ENCODE results near the gene TECPR2.

DNA sequence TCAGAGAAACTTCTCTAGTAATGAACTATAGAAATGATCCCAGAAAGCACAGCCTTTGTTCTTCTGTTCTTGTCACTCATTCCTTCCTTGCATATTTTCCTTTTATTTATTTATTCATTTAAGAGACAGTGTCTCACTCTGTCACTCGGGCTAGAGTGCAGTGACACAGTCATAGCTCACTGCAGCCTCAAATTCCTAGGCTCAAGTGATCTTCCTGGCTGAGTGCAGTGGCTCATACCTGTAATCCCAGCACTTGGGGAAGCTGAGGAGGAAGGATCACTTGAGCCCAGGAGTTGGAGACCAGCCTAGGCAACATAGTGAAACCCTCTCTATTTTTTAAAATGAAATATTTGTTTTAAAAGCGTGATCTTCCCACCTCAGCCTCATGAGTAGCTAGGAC lies 11.5 kb downstream of the TECPR2 start:
- TF ChIP-seq ELF1 (IDR thresholded peaks at IDR 0.05; ENCODE audit: borderline replicate concordance, low read depth) = no peak
- no peak for TF ChIP-seq CTCF (IDR thresholded peaks at IDR 0.05 in 2 of 3, conservative IDR thresholded peaks at IDR 0.05 in 1 of 3; ENCODE audit: borderline replicate concordance in 1 of 3, insufficient read depth in 1 of 3, low read depth in 2 of 3, low read length in 2 of 3)
- no peak for TF ChIP-seq POLR2AphosphoS5 (IDR thresholded peaks at IDR 0.05; ENCODE audit: low read depth, low read length)
- TF ChIP-seq YY1 (IDR thresholded peaks at IDR 0.05; ENCODE audit: extremely low read depth, insufficient replicate concordance, low read depth, low read length) = no peak
- TF ChIP-seq EZH2 (IDR thresholded peaks at IDR 0.05) = no peak
- no peak for TF ChIP-seq ZFX (IDR thresholded peaks at IDR 0.05)
- no peak for TF ChIP-seq RAD21 (IDR thresholded peaks at IDR 0.05; ENCODE audit: low read depth)
- no peak for TF ChIP-seq SIN3A (IDR thresholded peaks at IDR 0.05; ENCODE audit: low read depth)
- no peak for TF ChIP-seq FOSL1 (IDR thresholded peaks at IDR 0.05; ENCODE audit: low read depth)
- no peak for TF ChIP-seq ZBTB33 (IDR thresholded peaks at IDR 0.05; ENCODE audit: extremely low read depth, insufficient replicate concordance, low read length)
- no peak for TF ChIP-seq MAX (IDR thresholded peaks at IDR 0.05)
- TF ChIP-seq POLR2A (IDR thresholded peaks at IDR 0.05; ENCODE audit: borderline replicate concordance, extremely low read depth, insufficient read depth, insufficient read length) = no peak
- TF ChIP-seq JUND (IDR thresholded peaks at IDR 0.05) = no peak
- no peak for TF ChIP-seq EZH2phosphoT487 (IDR thresholded peaks at IDR 0.05; ENCODE audit: borderline replicate concordance)
